ENCODE measurements around the gene RBM17.
A peak's percentile ranks its signal among the peaks of the same experiment; 100 is the strongest.
"Not testable (repeated sequence)": the region's sequence is repeated elsewhere in the genome, so short reads cannot be mapped to it uniquely, and the experiment has no call there.

Gene RBM17

GRCh38 chr10:6135039-6135438 is 46.2 kb downstream of the RBM17 start:
- Histone ChIP-seq H3K9ac (ENCODE audit: low read depth in 1 of 2, low read length in 2 of 2) (no peak overlapping the region), H3K4me1 (ENCODE audit: control insufficient read depth in 1 of 2, insufficient read depth in 2 of 2, low read length in 2 of 2) (peaks cover 0 to 3% of the 10 kb centered on the region in 2 donors), H3K4me3 (ENCODE audit: low read depth in 1 of 2, low read length in 2 of 2) (no peak overlapping the region), H3K36me3 (ENCODE audit: control insufficient read depth in 1 of 2, insufficient read depth in 2 of 2, low read length in 2 of 2) (no peaks in the 10 kb centered on the region), H3K27ac (ENCODE audit: low read depth, low read length) (no peak overlapping the region), H3K27me3 (ENCODE audit: control insufficient read depth in 1 of 2, insufficient read depth in 2 of 2, low read length in 2 of 2) (peaks cover 0 to 3% of the 10 kb centered on the region in 2 donors), H3K9me3 (ENCODE audit: control insufficient read depth in 1 of 2, low read length in 2 of 2) (no peaks in the 10 kb centered on the region)

- Histone ChIP-seq H3K4me3 (ENCODE audit: low read depth in 1 of 2, low read length in 2 of 2) (no peak overlapping the region), H3K27me3 (ENCODE audit: control insufficient read depth in 1 of 2, insufficient read depth in 2 of 2, low read length in 2 of 2) (peaks cover 0 to 3% of the 10 kb centered on the region in 2 donors), H3K27ac (ENCODE audit: low read depth, low read length) (no peak overlapping the region), H3K36me3 (ENCODE audit: control insufficient read depth in 1 of 2, insufficient read depth in 2 of 2, low read length in 2 of 2) (no peaks in the 10 kb centered on the region), H3K4me1 (ENCODE audit: control insufficient read depth in 1 of 2, insufficient read depth in 2 of 2, low read length in 2 of 2) (peaks cover 5 to 7% of the 10 kb centered on the region in 2 donors), H3K9ac (ENCODE audit: low read depth in 1 of 2, low read length in 2 of 2) (no peak overlapping the region), H3K9me3 (ENCODE audit: control insufficient read depth in 1 of 2, low read length in 2 of 2) (no peaks in the 10 kb centered on the region)
These were observed 46.8 kb downstream of the RBM17 start for GRCh38 chr10:6135589-6136168.

- Histone ChIP-seq H3K27me3 (ENCODE audit: control insufficient read depth in 1 of 2, insufficient read depth in 2 of 2, low read length in 2 of 2) (no peaks in the 10 kb centered on the region), H3K36me3 (ENCODE audit: control insufficient read depth in 1 of 2, insufficient read depth in 2 of 2, low read length in 2 of 2) (no peaks in the 10 kb centered on the region), H3K27ac (ENCODE audit: low read depth, low read length) (no peak overlapping the region), H3K9me3 (ENCODE audit: control insufficient read depth in 1 of 2, low read length in 2 of 2) (no peaks in the 10 kb centered on the region), H3K4me3 (ENCODE audit: low read depth in 1 of 2, low read length in 2 of 2) (no peak overlapping the region), H3K9ac (ENCODE audit: low read depth in 1 of 2, low read length in 2 of 2) (no peak overlapping the region), H3K4me1 (ENCODE audit: control insufficient read depth in 1 of 2, insufficient read depth in 2 of 2, low read length in 2 of 2) (peaks cover 8 to 13% of the 10 kb centered on the region in 2 donors)
These were observed 47.7 kb downstream of the RBM17 start for GRCh38 chr10:6136215-6137201.

- no peaks in the 10 kb centered on the region for H3K9me3 ChIP-seq (ENCODE audit: control insufficient read depth in 1 of 2, low read length in 2 of 2)
- peaks cover 8 to 16% of the 10 kb centered on the region in 2 donors for H3K4me1 ChIP-seq (ENCODE audit: control insufficient read depth in 1 of 2, insufficient read depth in 2 of 2, low read length in 2 of 2)
- no peak overlapping the region for H3K27ac ChIP-seq (ENCODE audit: low read depth, low read length)
- H3K36me3 ChIP-seq (ENCODE audit: control insufficient read depth in 1 of 2, insufficient read depth in 2 of 2, low read length in 2 of 2), result no peaks in the 10 kb centered on the region
- H3K9ac ChIP-seq (ENCODE audit: low read depth in 1 of 2, low read length in 2 of 2), result no peak overlapping the region
- H3K4me3 ChIP-seq (ENCODE audit: low read depth in 1 of 2, low read length in 2 of 2), result no peak overlapping the region
- no peaks in the 10 kb centered on the region for H3K27me3 ChIP-seq (ENCODE audit: control insufficient read depth in 1 of 2, insufficient read depth in 2 of 2, low read length in 2 of 2)
These were observed 49.6 kb downstream of the RBM17 start for GRCh38 chr10:6138456-6138855.

- Histone ChIP-seq H3K27me3 (ENCODE audit: control insufficient read depth in 1 of 2, insufficient read depth in 2 of 2, low read length in 2 of 2) (no peaks in the 10 kb centered on the region), H3K27ac (ENCODE audit: low read depth, low read length) (no peak overlapping the region), H3K9ac (ENCODE audit: low read depth in 1 of 2, low read length in 2 of 2) (no peak overlapping the region), H3K36me3 (ENCODE audit: control insufficient read depth in 1 of 2, insufficient read depth in 2 of 2, low read length in 2 of 2) (no peaks in the 10 kb centered on the region), H3K9me3 (ENCODE audit: control insufficient read depth in 1 of 2, low read length in 2 of 2) (no peaks in the 10 kb centered on the region), H3K4me3 (ENCODE audit: low read depth in 1 of 2, low read length in 2 of 2) (no peak overlapping the region), H3K4me1 (ENCODE audit: control insufficient read depth in 1 of 2, insufficient read depth in 2 of 2, low read length in 2 of 2) (peaks cover 8 to 16% of the 10 kb centered on the region in 2 donors)
These were observed 50.6 kb downstream of the RBM17 start for GRCh38 chr10:6139470-6139869.

- Histone ChIP-seq H3K36me3 (ENCODE audit: control insufficient read depth in 1 of 2, insufficient read depth in 2 of 2, low read length in 2 of 2) (no peaks in the 10 kb centered on the region), H3K9me3 (ENCODE audit: control insufficient read depth in 1 of 2, low read length in 2 of 2) (no peaks in the 10 kb centered on the region), H3K4me1 (ENCODE audit: control insufficient read depth in 1 of 2, insufficient read depth in 2 of 2, low read length in 2 of 2) (peaks cover 8 to 16% of the 10 kb centered on the region in 2 donors), H3K27me3 (ENCODE audit: control insufficient read depth in 1 of 2, insufficient read depth in 2 of 2, low read length in 2 of 2) (no peaks in the 10 kb centered on the region), H3K9ac (ENCODE audit: low read depth in 1 of 2, low read length in 2 of 2) (peak overlapping the region in 1 of 2 donors; percentile 33), H3K4me3 (ENCODE audit: low read depth in 1 of 2, low read length in 2 of 2) (peak overlapping the region; percentile 58 to 65), H3K27ac (ENCODE audit: low read depth, low read length) (no peak overlapping the region)
These were observed 51.5 kb downstream of the RBM17 start for GRCh38 chr10:6140141-6140841.

DNA sequence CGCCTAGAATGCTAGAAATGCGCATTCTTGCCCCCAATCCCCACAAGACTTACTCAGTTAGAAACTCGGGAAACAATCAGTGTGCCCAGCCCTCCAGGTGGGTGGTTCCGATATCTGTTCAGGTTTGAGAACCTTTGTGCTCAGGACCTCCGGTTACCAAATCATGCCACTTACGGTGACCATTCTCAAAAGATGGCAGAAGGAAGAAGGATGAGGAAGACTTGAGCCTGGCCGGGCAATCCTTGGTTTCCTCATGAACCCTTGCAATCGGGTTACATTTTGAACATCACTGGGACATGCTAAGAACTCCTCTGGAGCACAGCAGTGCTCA is 52.1 kb downstream of the RBM17 start:
- Histone ChIP-seq H3K27ac (ENCODE audit: low read depth, low read length) (no peak overlapping the region), H3K27me3 (ENCODE audit: control insufficient read depth in 1 of 2, insufficient read depth in 2 of 2, low read length in 2 of 2) (no peaks in the 10 kb centered on the region), H3K36me3 (ENCODE audit: control insufficient read depth in 1 of 2, insufficient read depth in 2 of 2, low read length in 2 of 2) (no peaks in the 10 kb centered on the region), H3K4me3 (ENCODE audit: low read depth in 1 of 2, low read length in 2 of 2) (peak overlapping the region; percentile 58 to 65), H3K9ac (ENCODE audit: low read depth in 1 of 2, low read length in 2 of 2) (peak overlapping the region in 1 of 2 donors; percentile 27), H3K9me3 (ENCODE audit: control insufficient read depth in 1 of 2, low read length in 2 of 2) (no peaks in the 10 kb centered on the region), H3K4me1 (ENCODE audit: control insufficient read depth in 1 of 2, insufficient read depth in 2 of 2, low read length in 2 of 2) (peaks cover 9 to 21% of the 10 kb centered on the region in 2 donors)

- Histone ChIP-seq H3K36me3 (ENCODE audit: control insufficient read depth in 1 of 2, insufficient read depth in 2 of 2, low read length in 2 of 2) (no peaks in the 10 kb centered on the region), H3K4me3 (ENCODE audit: low read depth in 1 of 2, low read length in 2 of 2) (peak overlapping the region; percentile 58 to 65), H3K9me3 (ENCODE audit: control insufficient read depth in 1 of 2, low read length in 2 of 2) (no peaks in the 10 kb centered on the region), H3K27ac (ENCODE audit: low read depth, low read length) (peak overlapping the region; percentile 8), H3K9ac (ENCODE audit: low read depth in 1 of 2, low read length in 2 of 2) (peak overlapping the region in 1 of 2 donors; percentile 27), H3K4me1 (ENCODE audit: control insufficient read depth in 1 of 2, insufficient read depth in 2 of 2, low read length in 2 of 2) (peaks cover 13 to 27% of the 10 kb centered on the region in 2 donors), H3K27me3 (ENCODE audit: control insufficient read depth in 1 of 2, insufficient read depth in 2 of 2, low read length in 2 of 2) (no peaks in the 10 kb centered on the region)
These were observed 52.7 kb downstream of the RBM17 start for GRCh38 chr10:6141296-6142151.

- not testable (repeated sequence) for H3K36me3 ChIP-seq (ENCODE audit: control insufficient read depth in 1 of 2, insufficient read depth in 2 of 2, low read length in 2 of 2); H3K9me3 ChIP-seq (ENCODE audit: control insufficient read depth in 1 of 2, low read length in 2 of 2); H3K27ac ChIP-seq (ENCODE audit: low read depth, low read length); H3K27me3 ChIP-seq (ENCODE audit: control insufficient read depth in 1 of 2, insufficient read depth in 2 of 2, low read length in 2 of 2); H3K4me3 ChIP-seq (ENCODE audit: low read depth in 1 of 2, low read length in 2 of 2); H3K9ac ChIP-seq (ENCODE audit: low read depth in 1 of 2, low read length in 2 of 2)
- H3K4me1 ChIP-seq (ENCODE audit: control insufficient read depth in 1 of 2, insufficient read depth in 2 of 2, low read length in 2 of 2), result peaks cover 20 to 31% of the 10 kb centered on the region in 2 donors
These were observed 53.4 kb downstream of the RBM17 start for GRCh38 chr10:6142186-6142585.
